CD4-positive, alpha-beta T cell (primary cell): ENCODE results near the gene WNK2. TPM values are rescaled to one million over a fixed set of nuclear protein-coding genes. Genes with fewer than 3 reads are reported as not detected.

Experiments
- ATAC-seq: fragments of 200-7000 bp; cut with Tn5 transposase; one replicate; pipeline ENCODE4 v1.10.0; 2022; ENCODE audit warnings: mild to moderate bottlenecking; ENCODE audit not compliant: poor library complexity
- CTCF ChIA-PET: fragments of 350-600 bp; sonication (Branson Sonifier 250); formaldehyde crosslinking; loops from one replicate; lab custom pipeline; 2021; ENCODE audit warnings: antibody characterized with exemption, inconsistent platforms; lab: Charles Lee
- POLR2A ChIA-PET: fragments of 350-600 bp; sonication (Branson Sonifier 250); formaldehyde crosslinking; loops from one replicate; lab custom pipeline; 2021; ENCODE audit warnings: antibody characterized with exemption, inconsistent platforms; lab: Charles Lee
- DNase-seq, 14 experiments: peaks; one replicate each; pipeline ENCODE4 v3.0.0-alpha.2; 2013 to 2020; ENCODE audit warnings: mixed read lengths in 2 of 14
- H3K27ac ChIP-seq, 2 donors: one replicate each; pipeline versions ENCODE4 v1.5.1 to v1.7.0; 2013; ENCODE audit warnings: low read length in 2 of 2, low read depth in 1 of 2, mild to moderate bottlenecking in 1 of 2
- H3K27me3 ChIP-seq, 2 experiments: 1 replicate in 1 of 2; 2 replicates in 1 of 2; pipeline versions ENCODE4 v1.6.1 to v1.7.0; 2013; ENCODE audit warnings: low read length in 2 of 2, control low read depth in 1 of 2, mild to moderate bottlenecking in 1 of 2, moderate library complexity in 1 of 2; ENCODE audit not compliant: insufficient read depth in 2 of 2, control insufficient read depth in 1 of 2
- H3K36me3 ChIP-seq: one replicate; pipeline ENCODE4 v1.6.1; 2013; ENCODE audit warnings: low read length, control low read depth; ENCODE audit not compliant: insufficient read depth
- H3K4me1 ChIP-seq: one replicate; pipeline ENCODE4 v1.6.1; 2013; ENCODE audit warnings: low read length, control low read depth; ENCODE audit not compliant: insufficient read depth
- H3K4me3 ChIP-seq: one replicate; pipeline ENCODE4 v1.5.1; 2013; ENCODE audit warnings: mild to moderate bottlenecking, low read length, moderate library complexity
- H3K9me3 ChIP-seq, 2 experiments: 1 replicate in 1 of 2; 2 replicates in 1 of 2; pipeline versions ENCODE4 v1.6.1 to v1.7.0; 2013; ENCODE audit warnings: low read length in 2 of 2, mild to moderate bottlenecking in 2 of 2, control low read depth in 1 of 2, moderate library complexity in 1 of 2; ENCODE audit not compliant: control insufficient read depth in 1 of 2, insufficient read depth in 1 of 2
- H3K27ac Mint-ChIP-seq: one replicate; pipeline ENCODE4 v1.8.0; 2020; ENCODE audit warnings: mixed read lengths
- H3K27me3 Mint-ChIP-seq: one replicate; pipeline ENCODE4 v1.8.0; 2021; ENCODE audit warnings: mixed read lengths
- H3K36me3 Mint-ChIP-seq: one replicate; pipeline ENCODE4 v1.8.0; 2021; ENCODE audit warnings: low read depth, mixed read lengths
- H3K4me1 Mint-ChIP-seq: one replicate; pipeline ENCODE4 v1.8.0; 2021; ENCODE audit warnings: low read depth, mixed read lengths
- H3K4me3 Mint-ChIP-seq: one replicate; pipeline ENCODE4 v1.8.0; 2020; ENCODE audit warnings: mild to moderate bottlenecking, mixed read lengths
- H3K9me3 Mint-ChIP-seq: one replicate; pipeline ENCODE4 v1.8.0; 2020; ENCODE audit warnings: mixed read lengths
- intact Hi-C, 2 experiments: fragments of 100-400 bp; cut with DNase I in 1 of 2; cut with micrococcal nuclease in 1 of 2; formaldehyde crosslinking; loops; one replicate each; pipeline versions ENCODE4 v1.15.1 to v1.9.0; 2023 to 2025; cut with DNase I, micrococcal nuclease
- total RNA-seq, 174 experiments: library from RNA in 2 of 174; stranded (reverse) in 2 of 174; gene quantifications; one replicate each; pipeline ENCODE4 v1.2.3 and lab custom pipeline; 2021 to 2026
- TF ChIP-seq, protein P1 (sequence below): fragments of 200-600 bp; IDR thresholded peaks from one replicate; pipeline ENCODE4 v1.8.0; 2022; ENCODE audit warnings: antibody characterized with exemption, mild to moderate bottlenecking

Gene WNK2
- total RNA-seq, 2 experiments from 2014 or later, result 0.19 to 0.22 TPM

DNA sequence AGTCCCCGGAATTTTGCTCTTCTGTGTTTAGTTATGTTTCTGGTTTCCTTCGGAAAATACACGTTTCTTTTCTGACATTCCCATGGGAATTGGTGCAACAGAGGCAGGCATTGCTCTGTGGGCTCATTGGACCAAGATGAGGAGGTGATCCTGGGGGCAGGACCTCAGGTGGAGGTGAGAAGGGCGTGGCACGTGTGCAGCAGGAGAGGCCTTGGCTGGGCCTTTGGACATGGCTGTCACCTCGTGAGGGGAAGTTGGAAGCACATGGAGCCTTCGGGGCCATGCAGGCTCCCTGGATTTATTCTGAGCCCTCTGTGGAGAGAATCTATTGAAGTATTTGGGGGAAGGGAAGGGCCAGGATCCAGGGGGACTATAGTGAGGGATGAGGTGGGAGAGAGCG lies 44.5 kb downstream of the WNK2 start:
- no peaks in the 10 kb centered on the region for H3K9me3 Mint-ChIP-seq
- H3K27me3 Mint-ChIP-seq, result peaks cover 4% of the 10 kb centered on the region
- intact Hi-C loops, result no loop called here
- no peak overlapping the region for H3K4me3 Mint-ChIP-seq
- H3K27ac ChIP-seq, result no peak overlapping the region
- peaks cover 9 to 18% of the 10 kb centered on the region in 2 experiments for H3K27me3 ChIP-seq
- POLR2A ChIA-PET, result no interaction called here
- DNase-seq (no peak), ATAC-seq (no peak)
- H3K4me1 ChIP-seq, result no peaks in the 10 kb centered on the region
- H3K36me3 Mint-ChIP-seq, result no peaks in the 10 kb centered on the region
- no peak overlapping the region for H3K4me3 ChIP-seq
- H3K9me3 ChIP-seq, result peaks cover 0 to 10% of the 10 kb centered on the region in 2 experiments
- TF ChIP-seq, protein P1, sequence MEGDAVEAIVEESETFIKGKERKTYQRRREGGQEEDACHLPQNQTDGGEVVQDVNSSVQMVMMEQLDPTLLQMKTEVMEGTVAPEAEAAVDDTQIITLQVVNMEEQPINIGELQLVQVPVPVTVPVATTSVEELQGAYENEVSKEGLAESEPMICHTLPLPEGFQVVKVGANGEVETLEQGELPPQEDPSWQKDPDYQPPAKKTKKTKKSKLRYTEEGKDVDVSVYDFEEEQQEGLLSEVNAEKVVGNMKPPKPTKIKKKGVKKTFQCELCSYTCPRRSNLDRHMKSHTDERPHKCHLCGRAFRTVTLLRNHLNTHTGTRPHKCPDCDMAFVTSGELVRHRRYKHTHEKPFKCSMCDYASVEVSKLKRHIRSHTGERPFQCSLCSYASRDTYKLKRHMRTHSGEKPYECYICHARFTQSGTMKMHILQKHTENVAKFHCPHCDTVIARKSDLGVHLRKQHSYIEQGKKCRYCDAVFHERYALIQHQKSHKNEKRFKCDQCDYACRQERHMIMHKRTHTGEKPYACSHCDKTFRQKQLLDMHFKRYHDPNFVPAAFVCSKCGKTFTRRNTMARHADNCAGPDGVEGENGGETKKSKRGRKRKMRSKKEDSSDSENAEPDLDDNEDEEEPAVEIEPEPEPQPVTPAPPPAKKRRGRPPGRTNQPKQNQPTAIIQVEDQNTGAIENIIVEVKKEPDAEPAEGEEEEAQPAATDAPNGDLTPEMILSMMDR, result no peak
- CTCF ChIA-PET, result no interaction called here
- H3K36me3 ChIP-seq, result no peaks in the 10 kb centered on the region
- H3K4me1 Mint-ChIP-seq, result no peaks in the 10 kb centered on the region
- H3K27ac Mint-ChIP-seq, result no peak overlapping the region

DNA sequence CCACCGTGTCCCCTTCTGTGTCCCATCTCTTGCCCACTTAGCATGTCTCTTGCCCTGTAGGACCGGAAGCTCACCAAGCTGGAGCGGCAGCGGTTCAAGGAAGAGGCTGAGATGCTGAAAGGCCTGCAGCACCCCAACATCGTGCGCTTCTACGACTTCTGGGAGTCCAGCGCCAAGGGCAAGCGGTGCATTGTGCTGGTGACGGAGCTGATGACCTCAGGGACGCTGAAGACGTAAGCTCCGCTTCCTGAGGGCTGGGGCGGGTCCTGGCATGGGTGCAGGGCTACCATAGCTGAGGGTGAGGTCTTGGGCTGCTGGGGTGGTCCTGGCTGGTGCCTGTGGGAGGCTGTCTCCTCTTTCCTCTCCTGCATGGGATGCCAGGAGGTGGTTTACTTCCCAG lies 45.7 kb downstream of the WNK2 start:
- Mint-ChIP-seq H3K9me3 (no peaks in the 10 kb centered on the region), H3K4me1 (no peaks in the 10 kb centered on the region), H3K27me3 (peaks cover 4% of the 10 kb centered on the region), H3K36me3 (no peaks in the 10 kb centered on the region), H3K4me3 (no peak overlapping the region), H3K27ac (no peak overlapping the region)
- H3K27me3 ChIP-seq, result peaks cover 9 to 18% of the 10 kb centered on the region in 2 experiments
- no peak overlapping the region for H3K4me3 ChIP-seq
- no peaks in the 10 kb centered on the region for H3K4me1 ChIP-seq
- ATAC-seq (no peak), DNase-seq (no peak)
- H3K27ac ChIP-seq, result no peak overlapping the region
- no peaks in the 10 kb centered on the region for H3K36me3 ChIP-seq
- peaks cover 0 to 10% of the 10 kb centered on the region in 2 experiments for H3K9me3 ChIP-seq
- ChIA-PET CTCF (no interaction called here), POLR2A (no interaction called here)
- TF ChIP-seq, protein P1, result no peak
- intact Hi-C loops, result no loop called here

DNA sequence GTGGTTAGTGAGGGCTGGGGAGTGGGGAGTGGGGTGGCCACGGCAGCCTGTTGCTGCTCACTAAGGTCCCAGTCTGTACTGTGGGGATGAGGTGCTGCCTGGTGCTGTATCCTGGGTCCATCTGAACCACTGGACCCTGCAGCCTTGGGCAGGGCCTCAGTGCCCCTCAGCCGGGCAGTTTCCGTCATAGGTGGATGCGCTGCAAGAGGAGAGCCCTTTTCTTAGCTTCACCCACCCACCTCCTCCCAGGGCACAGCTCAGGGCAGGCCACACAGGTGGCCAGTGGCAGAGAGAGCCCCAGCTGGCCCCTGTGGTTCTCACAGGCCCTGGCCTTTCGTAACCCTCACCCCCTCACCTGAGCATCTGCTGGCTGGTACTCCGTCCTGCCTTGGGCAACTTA lies 46.2 kb downstream of the WNK2 start:
- POLR2A ChIA-PET, result no interaction called here

More for the DNA sequence above, 46.2 kb downstream of the WNK2 start:
- Mint-ChIP-seq H3K4me3 (no peak overlapping the region), H3K27ac (no peak overlapping the region), H3K27me3 (peaks cover 4% of the 10 kb centered on the region), H3K9me3 (no peaks in the 10 kb centered on the region), H3K4me1 (no peaks in the 10 kb centered on the region), H3K36me3 (no peaks in the 10 kb centered on the region)
- DNase-seq (no peak), ATAC-seq (no peak)
- CTCF ChIA-PET, result no interaction called here
- TF ChIP-seq, protein P1, result no peak
- peaks cover 0 to 10% of the 10 kb centered on the region in 2 experiments for H3K9me3 ChIP-seq
- no peaks in the 10 kb centered on the region for H3K36me3 ChIP-seq
- H3K27ac ChIP-seq, result no peak overlapping the region
- H3K4me3 ChIP-seq, result no peak overlapping the region
- H3K27me3 ChIP-seq, result peaks cover 9 to 18% of the 10 kb centered on the region in 2 experiments
- H3K4me1 ChIP-seq, result no peaks in the 10 kb centered on the region
- intact Hi-C loops, result no loop called here
